Stimulated activated CD8-positive, alpha-beta memory T cell treated with anti-CD3 and anti-CD28 coated beads, Interleukin-4, amount 100 ng/mL, for 1 hour (primary cell): ENCODE data around the gene AIPL1.

Experiments used
- DNase-seq, 2 donors: peaks; one replicate each; pipeline ENCODE4 v3.0.0-alpha.2; 2020; ENCODE audit warnings: low read depth in 2 of 2, low spot score in 1 of 2

The AIPL1 gene

DNA sequence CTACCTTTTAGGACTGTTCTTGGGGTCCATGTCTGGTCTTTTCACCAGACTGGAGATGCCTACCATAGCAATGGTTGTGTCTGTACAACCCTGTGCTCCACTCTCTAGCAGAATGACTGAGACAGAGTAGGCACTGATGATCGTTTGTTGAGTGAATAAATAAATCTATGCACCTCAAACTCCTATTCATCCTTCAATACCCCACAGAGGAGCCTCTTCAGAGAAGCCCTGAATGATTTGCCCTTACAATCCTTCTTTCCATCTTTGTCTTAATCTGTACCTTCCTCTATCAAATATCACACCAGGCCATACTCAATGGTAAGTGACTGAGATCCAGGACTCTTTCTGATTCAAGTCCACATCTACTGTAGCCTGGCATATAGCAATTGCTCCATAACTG lies 32.6 kb upstream of the AIPL1 start:
- DNase-seq = no peak

DNA sequence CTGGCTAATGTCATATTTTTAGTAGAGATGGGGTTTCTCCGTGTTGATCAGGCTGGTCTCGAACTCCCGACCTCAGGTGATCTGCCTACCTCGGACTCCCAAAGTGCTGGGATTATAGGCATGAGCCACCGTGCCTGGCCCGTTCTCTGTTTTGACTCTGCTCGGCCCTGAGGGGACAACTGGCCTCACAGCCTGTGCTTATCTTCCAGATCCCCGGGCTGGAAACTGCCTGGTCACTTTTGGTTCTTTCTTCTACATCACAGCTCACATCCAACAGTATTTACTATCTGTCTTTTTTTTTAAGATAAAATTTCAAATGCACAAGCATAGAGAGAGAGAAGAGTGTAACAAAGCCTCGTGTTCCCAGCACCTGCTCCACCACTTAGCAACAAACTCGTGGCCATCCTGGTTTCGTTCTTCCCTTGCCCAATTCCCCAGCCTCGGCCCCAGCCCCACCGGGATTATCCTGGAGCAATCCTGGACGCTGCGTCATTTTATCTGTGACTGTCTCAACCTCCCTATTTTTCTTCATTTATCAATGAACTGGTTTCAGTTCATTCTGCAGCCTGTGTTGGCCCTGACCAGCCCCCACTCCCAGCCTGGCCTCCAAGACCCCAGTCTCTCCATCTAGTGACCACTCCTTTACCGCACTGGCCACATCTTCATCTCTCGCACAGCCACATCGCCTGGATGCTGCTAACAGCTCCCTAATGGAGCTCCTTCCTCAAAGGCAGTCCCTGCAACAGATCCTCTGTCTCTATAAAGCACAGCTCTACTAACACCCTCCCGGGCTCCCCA lies 30.5 kb upstream of the AIPL1 start:
- DNase-seq = no peak

DNA sequence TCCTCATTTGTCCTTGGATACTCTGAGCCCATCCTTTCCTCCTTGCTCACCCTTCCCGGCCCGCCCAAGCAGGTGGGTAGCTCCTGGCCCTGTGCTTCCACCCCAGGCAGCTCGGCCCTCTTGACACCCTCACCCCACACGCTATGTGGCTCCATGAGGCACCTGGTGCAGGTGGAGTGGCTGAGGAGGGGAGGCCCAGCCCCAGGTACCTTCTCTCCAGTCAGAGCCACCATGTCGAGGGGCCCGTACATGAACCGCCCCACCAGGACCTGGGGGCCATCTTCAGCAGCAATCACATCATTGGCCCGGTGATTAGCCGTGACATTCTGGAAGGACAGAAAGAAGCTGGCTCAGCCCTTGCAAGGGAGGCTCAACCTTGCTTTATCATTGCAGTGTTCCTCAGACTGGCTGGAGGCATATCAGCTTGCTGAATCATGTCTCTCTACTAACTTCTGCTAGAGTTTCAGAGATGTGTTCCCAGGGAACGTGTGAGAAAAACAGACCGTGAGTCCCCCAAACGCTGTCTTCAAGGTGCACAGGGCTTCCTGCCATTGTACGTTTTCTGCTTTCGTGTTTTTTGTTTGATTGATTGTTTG lies 29.6 kb upstream of the AIPL1 start:
- DNase-seq = no peak

DNA sequence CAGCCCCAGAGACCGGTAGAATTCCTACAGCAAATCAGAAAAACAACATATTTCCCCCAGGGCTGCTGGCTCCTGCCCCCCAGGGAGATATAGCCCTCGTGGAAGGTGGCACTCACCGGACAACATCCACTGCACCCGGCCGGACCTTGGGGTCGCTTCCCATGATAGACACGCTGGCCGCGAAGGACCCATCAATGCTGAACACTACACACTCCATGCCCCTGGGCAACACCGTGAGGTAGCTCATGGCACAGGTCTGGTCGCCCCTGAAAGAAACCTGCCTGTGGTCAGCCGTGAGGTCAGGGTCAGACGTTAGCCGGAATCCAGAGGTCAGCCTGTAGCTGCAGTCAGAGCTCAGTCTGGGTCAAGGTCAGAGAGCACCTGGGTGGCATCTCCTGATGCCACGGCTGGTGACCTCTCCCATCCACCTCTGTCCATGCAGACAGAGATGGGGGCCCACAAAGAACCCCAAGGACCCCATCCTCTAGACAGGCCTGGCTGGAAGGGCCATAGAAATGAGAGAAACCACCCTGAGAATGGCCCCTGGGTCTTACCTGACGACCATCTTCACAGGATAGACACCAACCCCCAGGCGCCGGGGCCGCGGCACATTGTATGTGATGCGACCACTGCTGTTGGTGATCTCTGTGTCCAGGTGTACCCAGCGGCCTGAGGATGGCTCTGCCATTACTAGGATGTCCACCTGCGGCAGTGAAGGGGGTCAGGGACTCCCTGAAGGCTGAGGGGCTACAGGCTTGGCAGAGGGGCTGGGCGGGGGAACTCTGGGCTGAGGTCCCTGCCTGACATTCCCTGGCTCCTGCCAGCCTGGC lies 28.9 kb upstream of the AIPL1 start:
- DNase-seq = no peak

DNA sequence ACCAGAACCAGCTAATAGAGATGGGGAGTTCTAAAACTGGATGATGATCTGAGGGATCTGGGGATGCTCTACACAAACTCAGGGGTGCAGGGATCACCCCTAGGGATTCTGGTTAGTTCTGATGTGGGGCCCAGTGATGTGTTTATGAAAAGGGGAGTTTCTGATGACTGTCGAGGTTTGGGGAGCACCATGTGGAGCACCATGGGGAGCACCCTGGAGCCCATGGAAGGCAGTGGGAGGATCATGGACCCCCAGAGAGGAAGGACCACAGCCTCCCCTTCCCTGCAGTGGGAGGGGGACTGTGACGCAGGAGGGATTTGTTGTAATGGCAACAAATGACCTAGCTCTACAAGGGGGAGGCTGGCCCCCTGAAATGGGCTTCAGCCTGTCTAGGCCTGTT lies 27.8 kb upstream of the AIPL1 start:
- DNase-seq = no peak

DNA sequence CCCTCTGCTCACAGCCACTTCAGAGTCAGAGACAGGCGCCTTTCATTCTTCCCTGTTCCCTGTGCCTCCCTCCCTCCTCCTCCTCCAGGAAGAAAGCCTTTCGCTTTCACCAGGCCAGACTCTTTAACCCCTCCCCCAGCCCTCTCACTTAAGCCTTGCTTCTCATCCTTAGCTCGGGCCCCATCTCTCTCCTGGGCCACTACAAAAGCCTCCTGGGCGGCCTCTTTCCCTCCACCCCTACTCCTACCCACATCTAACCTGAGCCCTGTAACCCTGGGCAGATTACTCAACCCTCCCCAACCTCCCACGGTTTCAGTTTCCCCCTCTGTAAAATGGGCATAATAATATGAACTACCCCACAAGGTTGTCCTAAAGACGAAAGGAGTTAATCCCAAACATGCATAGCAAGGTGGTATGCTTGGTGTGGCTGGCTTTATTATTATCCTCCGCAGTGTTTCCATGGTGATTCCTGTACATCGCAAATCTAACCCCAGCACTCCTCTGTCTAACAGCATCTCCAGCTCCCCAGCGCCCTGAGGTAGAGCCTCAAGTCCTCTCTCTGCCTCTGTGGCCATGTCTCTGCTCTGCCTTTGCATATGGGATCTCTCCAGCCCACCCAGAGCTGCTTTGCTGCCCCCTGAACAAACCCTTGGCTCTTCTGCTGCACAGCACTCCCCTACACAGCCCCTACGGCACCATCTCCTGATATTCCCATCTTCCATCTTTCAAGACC lies 27.0 kb upstream of the AIPL1 start:
- no peak for DNase-seq

DNA sequence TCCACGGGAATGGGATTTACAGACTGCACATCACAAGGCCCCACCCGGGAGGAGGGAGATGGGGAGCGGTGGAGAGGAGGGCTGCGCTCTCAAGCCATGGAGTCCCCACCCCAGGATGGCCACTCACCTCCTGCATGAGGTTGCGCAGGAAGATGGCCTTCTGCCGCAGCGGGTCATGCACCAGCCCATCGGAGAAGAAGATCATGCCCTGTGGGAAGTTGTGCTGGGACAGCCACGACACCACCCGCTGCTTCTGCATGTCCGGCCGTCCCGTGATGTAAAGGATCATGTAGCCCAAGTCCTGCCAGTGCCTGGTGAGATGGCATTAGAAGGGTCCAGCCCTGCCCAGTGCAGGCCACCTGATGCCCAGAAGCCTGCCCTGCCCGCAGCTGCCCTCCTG lies 26.3 kb upstream of the AIPL1 start:
- DNase-seq = no peak

DNA sequence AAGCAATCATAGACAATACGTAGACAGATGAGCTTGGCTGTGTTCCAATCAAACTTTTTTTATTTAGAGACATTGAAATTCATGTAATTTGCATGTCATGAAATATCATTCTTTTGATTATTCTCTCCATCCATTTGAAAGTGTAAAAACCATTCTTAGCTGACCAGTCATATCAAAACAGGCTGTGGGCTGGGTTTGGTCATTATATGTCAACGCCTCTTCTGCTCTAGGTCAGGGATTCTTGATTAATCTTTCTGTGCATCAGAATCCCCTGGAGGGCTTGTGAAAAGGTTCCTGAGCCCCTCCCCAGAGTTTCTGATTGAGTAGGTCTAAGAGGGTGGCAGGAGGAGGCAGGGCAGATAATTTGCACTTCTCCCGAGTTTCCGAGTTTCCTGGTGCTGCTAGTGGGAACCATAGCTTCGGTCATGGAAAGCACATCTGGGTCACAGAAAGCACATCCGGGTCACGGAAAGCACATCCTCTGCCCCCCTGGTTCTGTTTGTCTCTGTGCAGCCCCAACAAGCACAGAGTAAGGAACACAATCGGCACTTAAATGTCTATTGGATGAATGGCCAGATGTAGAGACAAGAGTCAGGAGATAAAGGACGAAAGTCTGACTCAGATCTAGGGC lies 25.7 kb upstream of the AIPL1 start:
- DNase-seq = no peak

DNA sequence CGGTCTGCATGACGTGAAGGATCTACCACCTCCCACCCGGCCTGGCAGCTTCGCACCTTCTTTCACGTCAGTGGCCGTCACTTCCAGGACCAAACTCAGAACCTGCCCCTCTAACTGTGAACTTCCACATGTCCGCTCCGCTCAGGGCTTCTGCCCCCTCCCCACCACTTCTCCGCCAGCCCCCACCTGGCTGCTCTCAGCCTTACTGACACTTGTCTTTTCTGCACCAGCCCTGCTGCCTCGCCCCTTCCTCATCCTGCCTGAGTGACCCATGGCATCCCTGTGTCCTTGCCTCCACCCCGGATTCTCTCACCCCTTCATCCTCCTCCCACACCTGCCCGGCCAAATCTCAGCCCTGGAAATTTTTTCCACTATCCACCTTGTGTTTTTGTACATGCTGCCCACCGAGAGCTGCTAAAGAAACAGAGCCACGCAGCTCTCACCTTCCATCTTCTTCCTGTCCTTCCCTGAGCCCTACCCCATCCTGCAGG lies 23.6 kb upstream of the AIPL1 start:
- no peak for DNase-seq

DNA sequence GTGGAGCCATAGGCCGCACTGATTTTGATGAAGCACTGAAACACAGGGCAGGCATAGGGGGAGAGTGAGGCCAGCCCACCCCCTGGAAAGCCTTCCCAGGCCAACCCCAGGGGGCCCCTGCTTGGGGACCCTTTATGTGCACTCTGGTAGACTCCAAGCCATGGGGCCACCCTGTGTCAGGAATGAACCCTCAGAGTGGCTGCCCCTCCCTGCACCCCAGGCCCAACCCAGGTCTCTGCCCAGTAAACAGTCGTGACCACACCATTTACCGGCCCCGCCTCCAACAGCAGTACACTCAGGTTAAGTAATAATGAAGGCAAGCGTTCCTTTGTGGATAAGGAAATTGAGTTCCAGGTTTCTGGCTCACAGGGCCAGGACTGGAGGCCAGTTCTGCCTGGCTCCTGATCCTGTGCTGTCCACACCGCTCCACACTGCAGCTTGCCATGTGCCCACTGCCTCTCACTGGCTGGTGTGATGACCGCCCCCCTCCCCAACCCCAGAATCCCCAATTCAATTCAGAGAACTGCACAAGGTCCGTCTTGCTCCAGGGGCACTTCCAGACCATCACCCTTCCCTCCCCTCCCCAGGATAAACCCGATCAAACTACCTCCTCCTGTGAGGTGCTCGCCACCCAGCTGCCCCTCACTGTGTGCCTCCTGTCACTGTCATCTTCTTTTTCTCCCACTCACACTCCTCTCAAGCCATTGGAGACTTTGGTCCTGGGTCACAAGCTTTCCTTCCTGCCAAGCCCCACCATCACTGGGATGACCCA lies 23.0 kb upstream of the AIPL1 start:
- DNase-seq = no peak

DNA sequence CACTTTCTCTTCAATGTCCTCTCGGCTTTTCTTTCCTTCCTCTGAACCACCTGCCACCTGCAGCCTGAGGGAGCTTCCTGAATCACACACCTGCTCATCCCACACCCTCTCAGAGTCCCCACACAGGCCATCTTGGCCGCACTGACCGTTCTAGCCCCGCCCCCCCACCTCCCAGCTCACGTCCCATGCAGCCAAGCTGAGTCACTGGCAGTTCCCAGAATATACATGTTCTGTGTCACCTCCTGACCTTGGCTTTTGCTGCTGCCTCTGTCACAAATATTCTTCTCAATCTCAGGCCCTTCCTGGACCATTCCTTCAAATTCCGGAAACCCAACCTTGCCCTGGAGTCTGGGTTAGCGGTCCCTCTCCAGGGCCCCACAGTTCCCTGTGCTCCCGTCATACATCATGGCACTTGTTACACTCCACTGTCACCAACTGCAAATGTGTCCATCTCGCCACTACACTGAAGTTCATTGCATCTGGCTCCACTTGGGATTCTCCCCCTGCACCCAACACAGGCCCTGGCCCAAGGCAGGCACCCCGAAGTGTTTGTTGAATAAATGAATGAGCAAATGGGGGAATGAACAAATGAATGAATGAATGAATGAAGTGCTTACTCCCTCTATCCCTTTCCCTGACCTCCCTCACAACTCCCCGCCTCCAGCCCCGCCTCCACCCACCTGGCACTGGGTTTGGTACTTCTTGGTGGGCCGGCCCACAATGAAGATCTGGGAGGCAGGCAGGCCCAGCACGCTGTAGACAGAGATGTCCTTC lies 22.2 kb upstream of the AIPL1 start:
- no peak for DNase-seq

DNA sequence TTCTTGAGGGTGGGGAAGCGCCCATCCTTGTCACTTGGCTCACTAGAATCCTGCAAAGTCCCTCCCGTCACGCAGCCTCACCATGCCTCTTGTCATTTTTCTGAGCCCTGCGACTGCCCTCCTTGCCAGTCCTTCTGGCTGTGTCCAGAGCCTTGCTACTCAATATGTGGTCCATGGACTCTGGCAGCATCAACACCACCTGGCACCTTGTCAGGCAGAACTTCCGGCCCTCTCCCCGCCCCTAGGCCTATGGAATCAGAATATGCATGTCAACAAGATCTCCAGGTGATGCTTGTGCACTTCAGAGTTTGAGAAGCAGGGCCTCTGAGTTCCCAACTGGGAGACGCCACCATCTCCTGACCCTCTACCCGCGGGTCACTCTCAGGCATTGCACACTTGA lies 21.4 kb upstream of the AIPL1 start:
- no peak for DNase-seq

DNA sequence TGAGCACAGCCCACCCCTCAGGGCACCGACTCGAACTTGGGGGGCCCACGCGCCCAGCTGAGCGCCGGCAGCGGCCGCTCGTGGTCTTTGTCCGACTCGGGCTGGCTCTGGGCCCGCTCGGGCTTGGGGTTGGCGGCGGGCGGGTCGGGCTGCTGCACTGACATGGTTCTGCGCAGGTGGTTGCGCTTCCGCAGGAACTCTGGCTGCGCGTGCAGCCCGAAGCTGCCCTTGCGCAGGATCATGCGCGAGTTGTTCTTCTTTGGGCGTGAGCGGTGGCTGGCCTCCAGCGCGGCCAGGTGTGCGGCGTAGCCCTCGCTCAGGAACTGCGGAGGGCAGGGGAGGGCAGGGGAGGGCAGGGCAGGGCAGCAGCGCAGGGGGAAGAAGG lies 20.4 kb upstream of the AIPL1 start:
- no peak for DNase-seq

DNA sequence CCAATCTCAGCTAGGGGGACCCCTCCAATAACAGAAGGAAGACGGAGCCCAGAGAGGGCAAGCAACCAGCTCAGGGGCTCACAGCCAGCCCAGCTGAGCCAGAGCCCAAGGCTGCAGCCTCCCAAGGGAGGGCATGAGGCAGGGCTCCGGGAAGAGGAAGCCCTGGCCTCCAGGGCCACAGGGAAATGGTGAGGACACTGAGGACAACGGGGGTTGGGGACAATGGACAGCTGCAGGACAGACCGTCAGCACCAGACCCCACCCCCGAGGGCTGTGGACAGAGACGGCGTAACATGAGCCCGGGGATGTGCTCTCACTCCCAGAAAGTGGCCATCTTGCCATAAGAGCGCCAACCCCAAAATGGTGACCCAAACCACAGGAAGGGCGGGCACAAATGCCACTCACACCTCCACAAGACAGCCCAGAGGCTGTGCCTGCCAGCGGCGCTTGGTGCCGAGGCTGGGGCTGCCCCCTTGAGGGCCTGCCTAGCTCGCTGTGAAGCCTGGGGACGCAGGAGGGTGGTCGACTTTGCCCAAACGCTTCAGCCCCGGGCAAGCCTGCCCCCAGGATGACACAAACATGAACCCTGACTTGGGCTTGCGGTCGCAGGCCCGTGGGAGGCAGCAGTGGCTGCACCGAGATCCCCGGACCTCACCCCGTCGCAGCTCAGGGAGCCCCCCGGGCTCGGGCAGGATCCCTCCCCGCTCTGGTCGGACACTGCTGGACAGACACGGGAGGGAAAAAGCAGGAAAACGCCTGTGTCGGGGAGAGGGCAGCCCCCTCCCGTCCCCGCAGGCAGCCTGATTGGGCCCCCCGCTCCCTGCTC lies 19.8 kb upstream of the AIPL1 start:
- no peak for DNase-seq

DNA sequence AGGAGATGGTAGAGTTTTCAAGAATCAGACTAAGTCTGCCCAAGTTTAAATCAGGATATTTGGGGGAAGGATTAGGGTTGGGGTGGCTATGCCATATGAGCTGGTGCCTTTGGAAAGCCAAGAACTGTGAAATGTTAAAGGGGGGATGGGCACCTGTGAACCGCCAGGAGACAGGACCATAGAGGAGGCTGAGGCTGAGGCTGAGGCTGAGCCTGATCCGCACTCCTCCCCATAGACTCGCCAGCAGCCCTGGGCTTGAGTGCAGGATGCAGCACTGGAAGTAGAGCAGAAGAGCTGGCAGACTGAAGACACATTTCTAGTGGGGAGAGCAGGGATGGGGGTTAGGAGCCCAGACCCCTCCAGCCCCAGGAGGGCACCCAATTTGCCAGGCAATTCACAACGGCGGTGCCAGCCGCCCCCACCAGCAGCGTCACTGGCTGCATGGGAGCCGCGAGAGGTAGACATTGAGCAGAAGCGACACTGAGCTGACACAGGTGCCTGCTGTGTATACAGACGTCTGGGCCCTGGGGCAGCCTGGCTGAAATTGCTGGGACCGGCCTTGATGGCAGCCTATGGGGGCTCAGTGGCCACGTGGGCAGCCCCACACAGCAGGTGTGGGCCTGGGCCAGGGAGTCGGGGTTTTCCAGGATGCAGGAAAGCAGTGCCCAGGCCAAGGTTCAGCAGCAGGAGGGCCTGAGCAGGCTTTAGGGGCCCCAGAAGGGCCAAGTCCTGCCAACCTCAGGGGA lies 18.5 kb upstream of the AIPL1 start:
- no peak for DNase-seq

DNA sequence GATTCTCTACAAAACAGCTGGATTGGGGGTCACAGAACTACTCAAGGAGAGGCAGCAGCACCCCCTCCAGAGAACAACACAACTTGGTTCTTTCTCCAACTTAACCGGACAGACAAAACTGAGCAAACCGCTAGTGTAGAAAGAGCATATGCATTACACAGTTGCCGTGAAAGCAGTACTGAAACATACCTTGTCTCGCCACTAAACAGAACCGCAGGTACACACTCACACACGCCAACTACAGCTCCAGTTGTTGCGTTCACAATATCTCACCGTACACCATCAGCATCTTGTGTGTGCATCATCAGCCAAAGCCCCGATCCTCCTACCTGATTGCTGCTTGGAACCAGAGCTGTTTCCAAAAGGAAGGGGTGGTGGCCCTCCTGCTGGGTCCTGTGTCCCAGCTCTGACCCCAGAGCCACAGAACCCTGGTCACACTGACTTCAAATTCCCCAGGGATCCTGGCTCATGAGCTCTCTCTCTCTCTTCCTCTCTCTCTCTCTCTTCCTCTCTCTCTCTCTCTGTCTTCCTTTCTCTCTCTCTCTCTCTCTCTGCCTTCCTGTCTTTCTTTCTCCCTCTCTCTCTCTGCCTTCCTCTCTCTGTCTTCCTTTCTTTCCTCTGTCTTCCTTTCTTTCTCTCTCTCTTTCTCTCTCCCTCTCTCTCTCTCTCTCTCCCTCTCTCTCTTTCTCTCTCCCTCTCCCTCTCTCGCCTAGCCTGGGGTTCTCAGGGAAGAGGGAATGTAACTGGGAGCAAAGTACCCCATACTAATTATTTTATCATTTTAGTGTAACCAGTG lies 17.7 kb upstream of the AIPL1 start:
- no peak for DNase-seq
